Measurements from ENCODE around the gene CYP2A7.
A peak's percentile ranks its signal among the peaks of the same experiment; 100 is the strongest.
"Not testable (repeated sequence)": the region's sequence is repeated elsewhere in the genome, so short reads cannot be mapped to it uniquely, and the experiment has no call there.

Gene CYP2A7

GRCh38 chr19:40882062-40882461, at the start of gene CYP2A7:
CYP2A7 (minus strand) TSS chr19:40882231; CDS start chr19:40882210, 21 bp downstream.
- DNase-seq (ENCODE audit: low spot score) = not testable (repeated sequence)

- not testable (repeated sequence) for DNase-seq (ENCODE audit: low spot score)
These were observed 48.8 kb upstream of the CYP2A7 start for GRCh38 chr19:40930799-40931198.

GRCh38 chr19:40929942-40930341, 47.9 kb upstream of the CYP2A7 start:
- not testable (repeated sequence) for DNase-seq (ENCODE audit: low spot score)

GRCh38 chr19:40928850-40929249, 46.8 kb upstream of the CYP2A7 start:
- DNase-seq (ENCODE audit: low spot score) = no peak

GRCh38 chr19:40927567-40927966, 45.5 kb upstream of the CYP2A7 start:
- DNase-seq (ENCODE audit: low spot score) = no peak

- not testable (repeated sequence) for DNase-seq (ENCODE audit: low spot score)
These were observed 44.2 kb upstream of the CYP2A7 start for GRCh38 chr19:40926276-40926675.

- no peak for DNase-seq (ENCODE audit: low spot score)
These were observed 41.9 kb upstream of the CYP2A7 start for GRCh38 chr19:40923934-40924391.

GRCh38 chr19:40922237-40923160, 40.5 kb upstream of the CYP2A7 start:
- DNase-seq (ENCODE audit: low spot score) = not testable (repeated sequence)

GRCh38 chr19:40921005-40921897, 39.2 kb upstream of the CYP2A7 start:
- peak; percentile 92 for DNase-seq (ENCODE audit: low spot score)

- no peak for DNase-seq (ENCODE audit: low spot score)
These were observed 38.4 kb upstream of the CYP2A7 start for GRCh38 chr19:40920300-40921004.

GRCh38 chr19:40919530-40920299, 37.7 kb upstream of the CYP2A7 start:
- DNase-seq (ENCODE audit: low spot score) = not testable (repeated sequence)

GRCh38 chr19:40918303-40918702, 36.3 kb upstream of the CYP2A7 start:
- not testable (repeated sequence) for DNase-seq (ENCODE audit: low spot score)

- DNase-seq (ENCODE audit: low spot score) = no peak
These were observed 26.9 kb upstream of the CYP2A7 start for GRCh38 chr19:40908976-40909375.

GRCh38 chr19:40907968-40908735, 26.1 kb upstream of the CYP2A7 start:
- no peak for DNase-seq (ENCODE audit: low spot score)

- DNase-seq (ENCODE audit: low spot score) = no peak
These were observed 24.5 kb upstream of the CYP2A7 start for GRCh38 chr19:40906512-40906911.

- not testable (repeated sequence) for DNase-seq (ENCODE audit: low spot score)
These were observed 22.7 kb upstream of the CYP2A7 start for GRCh38 chr19:40904673-40905156.

GRCh38 chr19:40901975-40902750, 20.1 kb upstream of the CYP2A7 start:
- DNase-seq (ENCODE audit: low spot score) = not testable (repeated sequence)

- DNase-seq (ENCODE audit: low spot score) = not testable (repeated sequence)
These were observed 18.5 kb upstream of the CYP2A7 start for GRCh38 chr19:40900521-40900920.

GRCh38 chr19:40899964-40900363, 17.9 kb upstream of the CYP2A7 start:
- DNase-seq (ENCODE audit: low spot score) = not testable (repeated sequence)

Data from LoVo (cell line).